SK-N-SH (cell line): Measurements from ENCODE around the gene RAB3D. TPM values are rescaled to one million over a fixed set of nuclear protein-coding genes. Genes with fewer than 3 reads are reported as not detected.
A peak's percentile ranks its signal among the peaks of the same experiment; 100 is the strongest.
"Not testable (repeated sequence)": the region's sequence is repeated elsewhere in the genome, so short reads cannot be mapped to it uniquely, and the experiment has no call there.

Experiments used
- CTCF ChIA-PET: fragments of 300-600, 350-600 bp; formaldehyde crosslinking; extraction: SDS; loops from one replicate; lab custom pipeline; 2021; lab: Yijun Ruan, JAX
- POLR2A ChIA-PET: fragments of 350-600 bp; sonication (Branson Sonifier 250); formaldehyde crosslinking; extraction: SDS; loops from one replicate; lab custom pipeline; 2020; ENCODE audit warnings: antibody characterized with exemption, inconsistent platforms; lab: Yijun Ruan, JAX
- DNase-seq: peaks from one replicate; pipeline ENCODE4 v3.0.0; 2012
- H2AFZ ChIP-seq: fragments of 200-600 bp; sonication (generic); 2 replicates; pipeline ENCODE4 v1.8.1; 2016; ENCODE audit warnings: antibody characterized with exemption, mild to moderate bottlenecking, low read depth
- H3F3A ChIP-seq: fragments of 200-600 bp; sonication (generic); replicated peaks from 2 replicates; pipeline ENCODE3; 2016; ENCODE audit warnings: antibody characterized with exemption, mild to moderate bottlenecking; ENCODE audit not compliant: insufficient read depth
- H3K27ac ChIP-seq, 2 experiments: fragments of 200-500 bp in 1 of 2; fragments of 200-600 bp in 1 of 2; sonication (Bioruptor generic) in 1 of 2; sonication (generic), shearing (Covaris generic) in 1 of 2; 2 replicates each; pipeline versions ENCODE4 v1.5.1 to v1.6.1; 2014 to 2016; ENCODE audit warnings: low read depth in 2 of 2, inconsistent platforms in 1 of 2, low read length in 1 of 2, mild to moderate bottlenecking in 1 of 2, mixed read lengths in 1 of 2
- H3K27me3 ChIP-seq: fragments of 200-600 bp; sonication (generic), shearing (Covaris generic); 2 replicates; pipeline ENCODE4 v1.6.1; 2016; ENCODE audit warnings: mixed run types; ENCODE audit not compliant: insufficient read depth
- H3K36me3 ChIP-seq, 2 experiments: fragments of 200-500 bp in 1 of 2; fragments of 200-600 bp in 1 of 2; sonication (Bioruptor generic) in 1 of 2; sonication (generic) in 1 of 2; replicated peaks in 1 of 2; 2 replicates each; pipeline versions ENCODE3 to v1.5.1; 2014 to 2016; ENCODE audit warnings: low read length in 1 of 2, mild to moderate bottlenecking in 1 of 2; ENCODE audit not compliant: insufficient read depth in 2 of 2, control insufficient read depth in 1 of 2
- H3K4me1 ChIP-seq, 2 experiments: fragments of 200-500 bp in 1 of 2; fragments of 200-600 bp in 1 of 2; sonication (Bioruptor generic) in 1 of 2; sonication (generic), shearing (Covaris generic) in 1 of 2; 2 replicates each; pipeline versions ENCODE4 v1.5.1 to v1.6.1; 2014 to 2016; ENCODE audit warnings: low read depth in 1 of 2, low read length in 1 of 2, mixed run types in 1 of 2; ENCODE audit not compliant: insufficient read depth in 2 of 2, control insufficient read depth in 1 of 2
- H3K4me2 ChIP-seq: fragments of 200-600 bp; sonication (generic), shearing (Covaris generic); 2 replicates; pipeline ENCODE4 v1.6.1; 2017; ENCODE audit warnings: mixed run types
- H3K4me3 ChIP-seq, 2 experiments: fragments of 200-500 bp in 1 of 2; fragments of 200-600 bp in 1 of 2; sonication (Bioruptor generic) in 1 of 2; sonication (generic), shearing (Covaris generic) in 1 of 2; 2 replicates each; pipeline versions ENCODE4 v1.5.1 to v1.8.1; 2014 to 2016; ENCODE audit warnings: low read depth in 2 of 2, inconsistent platforms in 1 of 2, low read length in 1 of 2, mild to moderate bottlenecking in 1 of 2, mixed read lengths in 1 of 2, moderate library complexity in 1 of 2
- H3K79me2 ChIP-seq: fragments of 200-600 bp; sonication (generic); 2 replicates; pipeline ENCODE4 v1.8.1; 2017; ENCODE audit warnings: mild to moderate bottlenecking; ENCODE audit not compliant: insufficient read depth
- H3K9ac ChIP-seq: fragments of 200-600 bp; sonication (generic); 2 replicates; pipeline ENCODE4 v1.6.1; 2017; ENCODE audit warnings: mixed run types
- H3K9me2 ChIP-seq: fragments of 200-600 bp; sonication (generic); 2 replicates; pipeline ENCODE4 v1.6.1; 2017; ENCODE audit warnings: mixed run types
- H3K9me3 ChIP-seq: fragments of 200-600 bp; sonication (generic); 2 replicates; pipeline ENCODE4 v1.6.1; 2017; ENCODE audit warnings: mixed run types, mild to moderate bottlenecking, moderate library complexity
- H4K20me1 ChIP-seq: fragments of 200-600 bp; sonication (generic); 2 replicates; pipeline ENCODE4 v1.6.1; 2017; ENCODE audit warnings: mild to moderate bottlenecking, mixed run types; ENCODE audit not compliant: insufficient read depth
- CTCF ChIP-seq: fragments of 200-600 bp; sonication (generic); IDR thresholded peaks from 2 replicates; pipeline ENCODE4 v1.6.1; 2017; ENCODE audit warnings: antibody characterized with exemption, mild to moderate bottlenecking, moderate library complexity
- FOSL2 ChIP-seq: IDR thresholded peaks from 2 replicates; pipeline ENCODE4 v1.4.0; 2012; ENCODE audit warnings: low read depth, mild to moderate bottlenecking, moderate library complexity, borderline replicate concordance
- MXI1 ChIP-seq: IDR thresholded peaks from 2 replicates; pipeline ENCODE4 v1.6.1; 2012; ENCODE audit warnings: mild to moderate bottlenecking, low read depth, low read length, improper control_type of control experiment
- RAD21 ChIP-seq: IDR thresholded peaks from 2 replicates; pipeline ENCODE4 v1.6.1; 2012; ENCODE audit warnings: mild to moderate bottlenecking, low read length
- SIN3A ChIP-seq: IDR thresholded peaks from 2 replicates; pipeline ENCODE4 v1.6.1; 2012; ENCODE audit warnings: low read depth, mild to moderate bottlenecking, low read length, moderate library complexity, borderline replicate concordance
- TAF1 ChIP-seq: IDR thresholded peaks from 2 replicates; pipeline ENCODE4 v1.6.1; 2012; ENCODE audit warnings: low read depth, mild to moderate bottlenecking, low read length, moderate library complexity, borderline replicate concordance
- WGBS: methylation state at CpG from one replicate; pipeline ENCODE4 v1.1.6; 2017; ENCODE audit warnings: low lambda C conversion rate; 5-methylcytosine and 5-hydroxymethylcytosine counted together
- polyA plus RNA-seq, 3 experiments: library from polyadenylated mRNA; depleted of rRNA; stranded (reverse); fragments of >200 nt; gene quantifications; 2 replicates each; pipeline ENCODE4 v1.2.3, GENCODE V29; 2012

RAB3D gene
- polyA plus RNA-seq, 1 of the 3 experiments (the other 2 are of a cell fraction) = 27.0 TPM

- Histone ChIP-seq H3K9ac (no peak overlapping the region), H2AFZ (no peak overlapping the region), H3K4me3 (no peak overlapping the region), H4K20me1 (no peaks in the 10 kb centered on the region), H3F3A (peaks cover 3% of the 10 kb centered on the region), H3K79me2 (no peaks in the 10 kb centered on the region), H3K27me3 (no peaks in the 10 kb centered on the region), H3K36me3 (peaks cover 13 to 14% of the 10 kb centered on the region in 2 experiments), H3K4me1 (peaks cover 0 to 13% of the 10 kb centered on the region in 2 experiments; a peak in 1 of 4 replicates), H3K4me2 (no peak overlapping the region), H3K27ac (no peak overlapping the region), H3K9me2 (no peaks in the 10 kb centered on the region), H3K9me3 (no peaks in the 10 kb centered on the region)
- DNase-seq = peak; percentile 4
- TF ChIP-seq RAD21 (no peak), MXI1 (no peak), SIN3A (no peak), CTCF (no peak), TAF1 (no peak)
- WGBS = 87% methylated on average over 13 of the region's 14 CpGs
- CTCF ChIA-PET = interaction anchor here (1.3 kb wide), 1 partner anchor 43 kb away, joined by 3 read pairs; no protein-coding TSS in a partner anchor
- POLR2A ChIA-PET = interaction anchor here (4.2 kb wide), 1 partner anchor 13 kb away, joined by 17 read pairs; no protein-coding TSS in a partner anchor
Measured at GRCh38 chr19:11337080-11337479, 2.4 kb downstream of the RAB3D start.

GRCh38 chr19:11335449-11336146 is 3.9 kb downstream of the RAB3D start:
- POLR2A ChIA-PET = no interaction called here
- peaks cover 0 to 13% of the 10 kb centered on the region in 2 experiments; a peak in 1 of 4 replicates for H3K4me1 ChIP-seq
- H3K27me3 ChIP-seq = no peaks in the 10 kb centered on the region
- H3K9me2 ChIP-seq = no peaks in the 10 kb centered on the region
- DNase-seq = peak; percentile 2
- no peaks in the 10 kb centered on the region for H3K9me3 ChIP-seq
- no peak for TF ChIP-seq FOSL2
- H4K20me1 ChIP-seq = no peaks in the 10 kb centered on the region
- H3K36me3 ChIP-seq = peaks cover 8 to 13% of the 10 kb centered on the region in 2 experiments
- CTCF ChIA-PET = no interaction called here
- no peak overlapping the region for H3K9ac ChIP-seq
- no peak overlapping the region for H3K27ac ChIP-seq
- no peak overlapping the region for H3K4me2 ChIP-seq
- H3F3A ChIP-seq = peaks cover 3% of the 10 kb centered on the region
- no peak overlapping the region for H2AFZ ChIP-seq
- H3K4me3 ChIP-seq = no peak overlapping the region
- 95% methylated on average over 16 of the region's 17 CpGs for WGBS
- H3K79me2 ChIP-seq = no peaks in the 10 kb centered on the region

- WGBS = 93% methylated on average over 8 of the region's 9 CpGs
- DNase-seq, H3K4me3 ChIP-seq, H3K79me2 ChIP-seq, H3K9ac ChIP-seq, H3K9me2 ChIP-seq, H3K9me3 ChIP-seq, H3K27me3 ChIP-seq, H3F3A ChIP-seq, H3K27ac ChIP-seq, POLR2A ChIA-PET, H3K4me2 ChIP-seq, H2AFZ ChIP-seq, H4K20me1 ChIP-seq, H3K4me1 ChIP-seq: not testable (repeated sequence)
- peaks cover 8 to 13% of the 10 kb centered on the region in 2 experiments for H3K36me3 ChIP-seq
- CTCF ChIA-PET = interaction anchor here (1.2 kb wide), 1 partner anchor 40 kb away, joined by 4 read pairs; no protein-coding TSS in a partner anchor
Measured at GRCh38 chr19:11333838-11334237, 5.6 kb downstream of the RAB3D start.
